RPMI8226 (cell line): ENCODE measurements around the gene L3MBTL4.

Experiments used
- DNase-seq: peaks from one replicate; pipeline ENCODE4 v3.0.0-alpha.2; 2015

Gene L3MBTL4

GRCh38 chr18:5979176-5979888 is 435.4 kb downstream of the L3MBTL4 start:
- DNase-seq = no peak

GRCh38 chr18:5977022-5977421 is 437.7 kb downstream of the L3MBTL4 start:
- no peak for DNase-seq

- no peak for DNase-seq
Measured at GRCh38 chr18:5975111-5976002, 439.4 kb downstream of the L3MBTL4 start.

GRCh38 chr18:5974696-5975095 is 440.0 kb downstream of the L3MBTL4 start:
- no peak for DNase-seq

GRCh38 chr18:5973099-5973498 is 441.6 kb downstream of the L3MBTL4 start:
- DNase-seq = no peak

GRCh38 chr18:5972298-5972697 is 442.4 kb downstream of the L3MBTL4 start:
- DNase-seq = peak; percentile 15

GRCh38 chr18:5969989-5970403 is 444.7 kb downstream of the L3MBTL4 start:
- DNase-seq = no peak

GRCh38 chr18:5969355-5969988 is 445.2 kb downstream of the L3MBTL4 start:
- no peak for DNase-seq

- DNase-seq = no peak
Measured at GRCh38 chr18:5967666-5968065, 447.0 kb downstream of the L3MBTL4 start.

- DNase-seq = no peak
Measured at GRCh38 chr18:5967007-5967406, 447.7 kb downstream of the L3MBTL4 start.

GRCh38 chr18:5966514-5966913 is 448.2 kb downstream of the L3MBTL4 start:
- DNase-seq = no peak

- DNase-seq = no peak
Measured at GRCh38 chr18:5964996-5965395, 449.7 kb downstream of the L3MBTL4 start.

- no peak for DNase-seq
Measured at GRCh38 chr18:5964596-5964995, 450.1 kb downstream of the L3MBTL4 start.

GRCh38 chr18:5964108-5964507 is 450.6 kb downstream of the L3MBTL4 start:
- DNase-seq = no peak

GRCh38 chr18:5963267-5963666 is 451.4 kb downstream of the L3MBTL4 start:
- DNase-seq = no peak

GRCh38 chr18:5962362-5962761 is 452.3 kb downstream of the L3MBTL4 start:
- DNase-seq = no peak

GRCh38 chr18:5961828-5962150 is 452.9 kb downstream of the L3MBTL4 start:
- no peak for DNase-seq

- peak; percentile 27 for DNase-seq
Measured at GRCh38 chr18:5961097-5961827, 453.4 kb downstream of the L3MBTL4 start.

- no peak for DNase-seq
Measured at GRCh38 chr18:5958822-5959221, 455.9 kb downstream of the L3MBTL4 start.

GRCh38 chr18:5955861-5956260 is 458.9 kb downstream of the L3MBTL4 start:
- no peak for DNase-seq

GRCh38 chr18:5951515-5952091 is 463.1 kb downstream of the L3MBTL4 start:
- DNase-seq = peak; percentile 52

GRCh38 chr18:5948781-5949180 is 465.9 kb downstream of the L3MBTL4 start:
- DNase-seq = no peak

GRCh38 chr18:5948237-5948636 is 466.5 kb downstream of the L3MBTL4 start:
- DNase-seq = no peak
